HG02970 (cell line): Measurements from ENCODE around the gene PRR7.

Experiments
- ATAC-seq: cut with Tn5 transposase; IDR thresholded peaks from one replicate; pipeline ENCODE4 v1.9.1; 2021; ENCODE audit warnings: mild to moderate bottlenecking, moderate library complexity, moderate number of reproducible peaks; ENCODE audit not compliant: unreplicated experiment, low FRiP score

The PRR7 gene

GRCh38 chr5:177421062-177421798 lies 25.4 kb upstream of the PRR7 start:
- no peak for ATAC-seq

- no peak for ATAC-seq
Measured at GRCh38 chr5:177423671-177424070, 22.9 kb upstream of the PRR7 start.

GRCh38 chr5:177425196-177425800 lies 21.3 kb upstream of the PRR7 start:
- ATAC-seq, result no peak

GRCh38 chr5:177425801-177426565 lies 20.6 kb upstream of the PRR7 start:
- peak; percentile 75 for ATAC-seq

GRCh38 chr5:177426566-177427210 lies 19.9 kb upstream of the PRR7 start, which contains the start of gene GRK6:
TSS of gene GRK6 (plus strand) at chr5:177426676. CDS start at chr5:177426846, 170 bp downstream.
- peak; percentile 8 for ATAC-seq

- ATAC-seq, result no peak
Measured at GRCh38 chr5:177427211-177427822, 19.3 kb upstream of the PRR7 start.

GRCh38 chr5:177427919-177428573 lies 18.6 kb upstream of the PRR7 start:
- ATAC-seq, result no peak

- ATAC-seq, result no peak
Measured at GRCh38 chr5:177428574-177429217, 17.9 kb upstream of the PRR7 start.

- no peak for ATAC-seq
Measured at GRCh38 chr5:177429248-177430040, 17.2 kb upstream of the PRR7 start.

GRCh38 chr5:177430140-177430951 lies 16.3 kb upstream of the PRR7 start:
- ATAC-seq, result no peak

- no peak for ATAC-seq
Measured at GRCh38 chr5:177430972-177431316, 15.7 kb upstream of the PRR7 start.

GRCh38 chr5:177431317-177432142 lies 15.1 kb upstream of the PRR7 start:
- ATAC-seq, result peak; percentile 41

- ATAC-seq, result no peak
Measured at GRCh38 chr5:177432143-177432838, 14.3 kb upstream of the PRR7 start.

GRCh38 chr5:177432839-177433657 lies 13.6 kb upstream of the PRR7 start:
- no peak for ATAC-seq

- no peak for ATAC-seq
Measured at GRCh38 chr5:177433658-177434217, 12.9 kb upstream of the PRR7 start.
